GM12874 (cell line): ENCODE measurements around the gene MYO10.

Source experiments
- CTCF ChIP-seq: IDR thresholded peaks from 2 replicates; pipeline ENCODE4 v1.5.1; 2011; ENCODE audit warnings: low read depth, mild to moderate bottlenecking, control low read depth, low read length, moderate library complexity; ENCODE audit not compliant: insufficient read depth

The MYO10 gene

GRCh38 chr5:16756692-16757091 is 179.4 kb downstream of the MYO10 start:
- TF ChIP-seq CTCF: no peak

GRCh38 chr5:16755641-16756040 is 180.4 kb downstream of the MYO10 start:
- no peak for TF ChIP-seq CTCF

- no peak for TF ChIP-seq CTCF
Measured at GRCh38 chr5:16754601-16755000, 181.5 kb downstream of the MYO10 start.

- no peak for TF ChIP-seq CTCF
Measured at GRCh38 chr5:16754086-16754485, 182.0 kb downstream of the MYO10 start.

GRCh38 chr5:16750445-16750844 is 185.6 kb downstream of the MYO10 start:
- TF ChIP-seq CTCF: no peak

GRCh38 chr5:16749626-16750025 is 186.5 kb downstream of the MYO10 start:
- TF ChIP-seq CTCF: no peak

GRCh38 chr5:16744164-16744880 is 191.8 kb downstream of the MYO10 start:
- no peak for TF ChIP-seq CTCF

GRCh38 chr5:16742938-16743337 is 193.2 kb downstream of the MYO10 start:
- TF ChIP-seq CTCF: no peak
